Muscle layer of colon (tissue), 2 donors: Measurements from ENCODE around the gene NKAIN2.

ENCODE experiments used
- H3K27ac ChIP-seq: one replicate; pipeline ENCODE4 v1.7.0; 2013; ENCODE audit warnings: low read depth, mild to moderate bottlenecking, low read length, moderate library complexity
- H3K27me3 ChIP-seq, 2 donors: one replicate each; pipeline ENCODE4 v1.7.0; 2013; ENCODE audit warnings: low read length in 2 of 2, mild to moderate bottlenecking in 2 of 2; ENCODE audit not compliant: insufficient read depth in 2 of 2, control insufficient read depth in 1 of 2
- H3K36me3 ChIP-seq: one replicate; pipeline ENCODE4 v1.7.0; 2013; ENCODE audit warnings: mild to moderate bottlenecking, low read length; ENCODE audit not compliant: insufficient read depth
- H3K4me1 ChIP-seq: one replicate; pipeline ENCODE4 v1.7.0; 2013; ENCODE audit warnings: mild to moderate bottlenecking, low read length; ENCODE audit not compliant: insufficient read depth
- H3K4me3 ChIP-seq, 2 donors: one replicate each; pipeline ENCODE4 v1.7.0; 2013; ENCODE audit warnings: low read length in 2 of 2, low read depth in 1 of 2, mild to moderate bottlenecking in 1 of 2, moderate library complexity in 1 of 2
- H3K9ac ChIP-seq: one replicate; pipeline ENCODE4 v1.7.0; 2013; ENCODE audit warnings: low read length
- H3K9me3 ChIP-seq: one replicate; pipeline ENCODE4 v1.7.0; 2013; ENCODE audit warnings: mild to moderate bottlenecking, low read length
- donor health status: abdominal sarcoma.
- donor health status: Adenocarcinoma of cecum.

NKAIN2 gene

DNA sequence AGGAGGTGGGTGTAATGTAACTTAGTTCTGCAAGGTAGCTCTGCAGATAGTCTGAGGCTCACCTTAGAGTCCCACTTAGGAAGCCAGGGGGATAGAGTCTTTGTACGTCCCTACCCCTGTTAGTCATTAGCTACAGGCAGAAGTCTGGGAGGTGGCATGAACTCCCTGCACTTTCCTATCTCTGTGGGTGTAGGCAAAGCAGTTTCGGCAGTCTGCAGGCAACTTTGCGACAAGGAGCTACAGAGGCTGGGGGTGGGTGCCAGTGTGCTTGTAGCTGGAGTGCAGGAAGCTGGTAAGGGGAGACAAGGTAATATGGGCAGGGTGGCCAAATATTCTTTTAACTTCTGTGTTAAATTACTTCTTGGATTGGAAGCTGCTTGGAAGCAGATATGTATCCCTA, 45.7 kb downstream of the NKAIN2 start:
- Histone ChIP-seq H3K9ac (no peak overlapping the region), H3K27ac (no peak overlapping the region), H3K4me3 (no peak overlapping the region), H3K9me3 (no peaks in the 10 kb centered on the region), H3K36me3 (no peaks in the 10 kb centered on the region), H3K27me3 (no peaks in the 10 kb centered on the region), H3K4me1 (no peaks in the 10 kb centered on the region)

GRCh38 chr6:123850555-123850954, 46.9 kb downstream of the NKAIN2 start:
- Histone ChIP-seq H3K4me1 (no peaks in the 10 kb centered on the region), H3K9me3 (no peaks in the 10 kb centered on the region), H3K27me3 (no peaks in the 10 kb centered on the region), H3K9ac (no peak overlapping the region), H3K27ac (no peak overlapping the region), H3K36me3 (no peaks in the 10 kb centered on the region), H3K4me3 (no peak overlapping the region)

DNA sequence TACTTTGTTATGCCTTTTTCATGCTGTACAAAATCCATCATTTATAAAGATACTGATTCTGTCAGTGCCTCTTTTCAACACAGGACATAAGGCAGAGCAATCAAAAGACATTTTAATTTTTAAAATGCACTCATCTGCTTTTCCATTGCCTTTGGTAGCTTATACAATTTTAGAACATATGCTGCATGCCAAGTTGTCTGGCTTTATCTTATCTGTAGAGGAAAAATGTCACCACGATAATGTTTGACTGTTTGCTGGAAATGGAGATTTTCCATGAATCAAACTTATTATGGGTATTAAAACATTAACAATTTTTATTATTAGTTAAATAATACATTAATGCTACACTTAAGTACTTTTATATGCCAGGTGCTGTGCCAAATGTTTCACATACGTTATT, 50.5 kb downstream of the NKAIN2 start:
- H3K4me1 ChIP-seq: no peaks in the 10 kb centered on the region
- no peak overlapping the region for H3K4me3 ChIP-seq
- no peak overlapping the region for H3K9ac ChIP-seq
- no peaks in the 10 kb centered on the region for H3K27me3 ChIP-seq
- H3K36me3 ChIP-seq: no peaks in the 10 kb centered on the region
- H3K27ac ChIP-seq: no peak overlapping the region
- no peaks in the 10 kb centered on the region for H3K9me3 ChIP-seq

DNA sequence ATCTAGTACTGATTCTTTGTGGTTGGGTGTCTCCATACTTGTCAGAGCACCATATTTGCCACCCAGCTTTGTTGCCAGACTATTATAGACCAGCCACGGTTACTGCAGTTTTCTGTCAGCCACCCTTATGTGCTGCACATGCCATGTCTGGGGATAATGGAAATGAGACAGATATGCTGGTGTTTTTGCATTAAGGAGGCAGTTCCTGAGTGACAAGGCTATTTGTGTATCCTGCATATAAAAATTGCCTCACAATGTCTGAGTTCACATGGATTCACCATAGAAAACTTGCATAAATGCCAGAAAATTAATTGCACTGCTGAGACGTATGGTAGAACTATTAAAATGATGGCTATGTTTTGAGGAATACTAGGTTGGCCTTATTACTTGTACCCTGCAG, 51.8 kb downstream of the NKAIN2 start:
- H3K27ac ChIP-seq: no peak overlapping the region
- no peaks in the 10 kb centered on the region for H3K4me1 ChIP-seq
- H3K9ac ChIP-seq: no peak overlapping the region
- no peaks in the 10 kb centered on the region for H3K27me3 ChIP-seq
- no peaks in the 10 kb centered on the region for H3K36me3 ChIP-seq
- H3K4me3 ChIP-seq: no peak overlapping the region
- H3K9me3 ChIP-seq: no peaks in the 10 kb centered on the region

- no peak overlapping the region for H3K9ac ChIP-seq
- H3K27me3 ChIP-seq: no peaks in the 10 kb centered on the region
Observed at GRCh38 chr6:123859291-123859690, 55.6 kb downstream of the NKAIN2 start.

DNA sequence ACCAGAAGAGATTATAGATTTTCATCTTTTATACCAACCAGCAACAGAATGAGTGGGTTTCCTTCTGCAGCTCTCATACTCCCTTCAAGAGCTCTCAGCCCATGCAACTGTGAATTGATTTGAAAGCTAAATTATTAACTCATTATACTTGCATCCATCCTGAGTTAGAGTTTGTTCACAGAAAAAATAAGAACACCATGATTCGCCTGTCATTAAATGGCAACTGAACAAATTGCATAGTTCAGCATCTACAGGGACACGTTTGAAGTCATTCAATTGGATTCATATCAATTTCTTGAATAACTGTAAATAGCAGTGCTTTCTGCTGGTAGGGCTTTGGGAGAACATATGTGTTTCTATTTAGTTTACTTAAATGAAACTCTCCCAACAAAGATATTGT, 65.7 kb downstream of the NKAIN2 start:
- H3K4me3 ChIP-seq: no peak overlapping the region
- no peaks in the 10 kb centered on the region for H3K9me3 ChIP-seq

More at GRCh38 chr6:123859291-123859690, 55.6 kb downstream of the NKAIN2 start:
- H3K4me1 ChIP-seq: no peaks in the 10 kb centered on the region
- H3K27ac ChIP-seq: no peak overlapping the region
- no peaks in the 10 kb centered on the region for H3K9me3 ChIP-seq
- H3K36me3 ChIP-seq: no peaks in the 10 kb centered on the region
- no peak overlapping the region for H3K4me3 ChIP-seq

DNA sequence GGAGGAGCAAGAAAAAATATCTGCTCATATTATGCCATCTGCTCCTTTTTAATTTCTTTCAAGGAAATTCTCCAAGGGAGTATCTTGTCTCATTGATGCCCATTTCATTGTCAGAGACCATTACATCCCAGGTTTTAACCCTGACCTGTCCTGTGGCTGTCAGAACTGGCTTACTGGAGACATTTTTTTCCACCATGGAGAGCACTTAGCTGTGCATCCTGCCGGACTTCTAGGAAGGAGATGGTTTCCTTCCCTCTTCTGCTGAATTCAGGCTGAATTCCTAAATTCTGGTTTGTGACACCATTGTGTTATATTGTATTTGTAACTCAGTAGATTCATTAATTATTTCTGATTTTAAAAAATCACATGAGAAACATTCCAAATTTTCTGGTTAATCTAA, 70.3 kb downstream of the NKAIN2 start:
- H3K27me3 ChIP-seq: no peaks in the 10 kb centered on the region
- no peaks in the 10 kb centered on the region for H3K9me3 ChIP-seq
- no peaks in the 10 kb centered on the region for H3K4me1 ChIP-seq
- H3K36me3 ChIP-seq: no peaks in the 10 kb centered on the region
- H3K27ac ChIP-seq: no peak overlapping the region
- no peak overlapping the region for H3K9ac ChIP-seq
- no peak overlapping the region for H3K4me3 ChIP-seq

More for the DNA sequence above, 65.7 kb downstream of the NKAIN2 start:
- Histone ChIP-seq H3K9ac (no peak overlapping the region), H3K36me3 (no peaks in the 10 kb centered on the region), H3K27ac (no peak overlapping the region), H3K27me3 (no peaks in the 10 kb centered on the region), H3K4me1 (no peaks in the 10 kb centered on the region)

- H3K27me3 ChIP-seq: no peaks in the 10 kb centered on the region
- H3K9ac ChIP-seq: no peak overlapping the region
- H3K4me1 ChIP-seq: no peaks in the 10 kb centered on the region
- H3K36me3 ChIP-seq: no peaks in the 10 kb centered on the region
- no peaks in the 10 kb centered on the region for H3K9me3 ChIP-seq
- no peak overlapping the region for H3K4me3 ChIP-seq
- no peak overlapping the region for H3K27ac ChIP-seq
Observed at GRCh38 chr6:123875784-123876183, 72.1 kb downstream of the NKAIN2 start.

DNA sequence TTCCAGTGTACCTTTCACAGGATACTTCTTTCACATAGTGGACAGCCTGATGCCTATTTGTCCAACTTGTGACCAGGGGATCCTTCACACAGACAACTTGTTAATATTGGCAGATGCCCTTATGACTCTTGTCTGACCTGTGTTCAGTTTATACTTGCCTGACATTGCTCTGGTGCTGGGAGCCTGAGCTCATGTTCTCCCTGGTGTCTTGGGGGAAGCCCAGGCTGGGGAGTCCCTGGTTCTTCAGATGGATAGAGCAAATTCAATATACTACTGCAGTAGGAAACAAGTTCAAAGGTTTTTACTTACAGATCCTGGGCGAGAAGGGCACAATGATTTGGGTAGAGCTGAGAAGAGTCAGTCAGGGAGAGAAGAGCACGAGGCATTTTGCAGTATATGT, 76.1 kb downstream of the NKAIN2 start:
- Histone ChIP-seq H3K9ac (no peak overlapping the region), H3K27ac (no peak overlapping the region), H3K4me1 (no peaks in the 10 kb centered on the region), H3K4me3 (no peak overlapping the region), H3K36me3 (no peaks in the 10 kb centered on the region), H3K27me3 (no peaks in the 10 kb centered on the region), H3K9me3 (no peaks in the 10 kb centered on the region)

DNA sequence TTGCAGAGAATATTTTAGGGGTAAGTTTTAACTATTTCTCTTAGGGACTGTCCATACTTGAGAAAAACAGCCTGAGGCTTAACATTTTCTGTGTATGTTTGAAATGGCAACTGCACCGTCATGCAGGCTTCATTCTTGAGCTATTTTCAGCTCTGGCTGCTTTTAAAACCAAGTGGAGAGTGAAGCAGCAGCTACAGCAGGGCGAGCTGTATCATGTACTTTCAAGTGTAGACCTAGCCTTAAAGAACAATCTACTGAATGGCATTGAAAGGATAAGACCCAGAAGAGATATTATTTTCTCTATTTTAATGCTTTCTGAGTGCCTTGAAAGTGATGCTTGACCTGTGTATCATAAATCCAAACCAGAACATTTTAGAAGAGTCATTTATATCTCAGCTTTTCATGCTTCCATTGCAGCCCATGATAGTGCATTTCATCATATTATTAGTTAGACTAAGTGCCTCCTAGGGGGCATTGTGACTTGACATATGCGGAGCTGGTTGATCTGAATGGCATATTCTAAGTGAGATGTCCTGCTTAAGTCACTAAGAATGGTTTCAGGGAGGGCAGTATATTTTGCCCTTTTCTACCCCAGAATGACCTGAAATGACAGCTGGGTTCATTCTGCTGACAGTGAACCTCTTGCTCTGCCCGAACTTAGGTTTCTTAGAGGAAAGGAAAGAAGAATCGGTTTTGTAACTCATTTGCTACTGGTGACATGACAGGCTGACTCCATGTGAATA, 85.3 kb downstream of the NKAIN2 start:
- H3K27ac ChIP-seq: no peak overlapping the region
- no peaks in the 10 kb centered on the region for H3K9me3 ChIP-seq
- no peak overlapping the region for H3K4me3 ChIP-seq
- no peaks in the 10 kb centered on the region for H3K27me3 ChIP-seq
- no peaks in the 10 kb centered on the region for H3K36me3 ChIP-seq
- H3K4me1 ChIP-seq: no peaks in the 10 kb centered on the region
- H3K9ac ChIP-seq: no peak overlapping the region

GRCh38 chr6:123895346-123895745, 91.7 kb downstream of the NKAIN2 start:
- H3K27ac ChIP-seq: no peak overlapping the region

GRCh38 chr6:123895806-123896205, 92.1 kb downstream of the NKAIN2 start:
- no peaks in the 10 kb centered on the region for H3K36me3 ChIP-seq
- no peak overlapping the region for H3K27ac ChIP-seq
- H3K4me3 ChIP-seq: no peak overlapping the region
- H3K27me3 ChIP-seq: no peaks in the 10 kb centered on the region
- no peak overlapping the region for H3K9ac ChIP-seq
- no peaks in the 10 kb centered on the region for H3K4me1 ChIP-seq
- H3K9me3 ChIP-seq: no peaks in the 10 kb centered on the region

More at GRCh38 chr6:123895346-123895745, 91.7 kb downstream of the NKAIN2 start:
- Histone ChIP-seq H3K4me3 (no peak overlapping the region), H3K9ac (no peak overlapping the region), H3K27me3 (no peaks in the 10 kb centered on the region), H3K36me3 (no peaks in the 10 kb centered on the region), H3K4me1 (no peaks in the 10 kb centered on the region), H3K9me3 (no peaks in the 10 kb centered on the region)
